Vagina (tissue), 2 donors: ENCODE data around the gene B4GALNT3.

Experiments
- POLR2AphosphoS5 ChIP-seq, 2 donors: sonication (generic); formaldehyde crosslinking; IDR thresholded peaks; one replicate each; pipeline ENCODE4 v1.9.0; 2017; ENCODE audit warnings: antibody characterized with exemption in 2 of 2, mild to moderate bottlenecking in 2 of 2, low read depth in 1 of 2; ENCODE audit not compliant: insufficient read depth in 1 of 2
- TF ChIP-seq, protein P1 (sequence below), 3 experiments: fragments of 450-650 bp in 2 of 3; fragments of 200-600 bp in 1 of 3; sonication (generic) in 1 of 3; IDR thresholded peaks; one replicate each; pipeline ENCODE4 v1.5.1; 2017 to 2019; ENCODE audit warnings: antibody characterized with exemption in 3 of 3, mild to moderate bottlenecking in 2 of 3, moderate library complexity in 2 of 3

DNA sequence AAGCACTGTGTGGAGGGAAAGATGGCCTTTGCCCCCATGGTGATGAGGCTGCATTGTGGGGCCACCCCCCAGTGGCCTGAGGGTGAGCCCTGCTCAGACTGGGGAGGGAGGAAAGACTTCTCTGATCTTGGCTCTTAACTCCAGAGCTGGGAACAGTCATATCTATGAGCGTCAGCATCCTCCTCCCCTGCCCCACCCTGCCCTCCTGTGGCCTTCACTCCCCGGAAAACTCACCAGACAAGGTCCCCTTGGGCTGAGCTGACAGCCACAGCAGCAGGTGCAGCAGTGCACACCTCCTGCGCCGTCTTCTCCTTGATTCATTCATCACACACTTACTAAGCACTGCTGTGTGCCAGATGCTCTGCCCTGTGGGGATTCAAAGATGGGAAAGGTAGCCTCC, 98.8 kb downstream of the B4GALNT3 start:
- TF ChIP-seq, protein P1, sequence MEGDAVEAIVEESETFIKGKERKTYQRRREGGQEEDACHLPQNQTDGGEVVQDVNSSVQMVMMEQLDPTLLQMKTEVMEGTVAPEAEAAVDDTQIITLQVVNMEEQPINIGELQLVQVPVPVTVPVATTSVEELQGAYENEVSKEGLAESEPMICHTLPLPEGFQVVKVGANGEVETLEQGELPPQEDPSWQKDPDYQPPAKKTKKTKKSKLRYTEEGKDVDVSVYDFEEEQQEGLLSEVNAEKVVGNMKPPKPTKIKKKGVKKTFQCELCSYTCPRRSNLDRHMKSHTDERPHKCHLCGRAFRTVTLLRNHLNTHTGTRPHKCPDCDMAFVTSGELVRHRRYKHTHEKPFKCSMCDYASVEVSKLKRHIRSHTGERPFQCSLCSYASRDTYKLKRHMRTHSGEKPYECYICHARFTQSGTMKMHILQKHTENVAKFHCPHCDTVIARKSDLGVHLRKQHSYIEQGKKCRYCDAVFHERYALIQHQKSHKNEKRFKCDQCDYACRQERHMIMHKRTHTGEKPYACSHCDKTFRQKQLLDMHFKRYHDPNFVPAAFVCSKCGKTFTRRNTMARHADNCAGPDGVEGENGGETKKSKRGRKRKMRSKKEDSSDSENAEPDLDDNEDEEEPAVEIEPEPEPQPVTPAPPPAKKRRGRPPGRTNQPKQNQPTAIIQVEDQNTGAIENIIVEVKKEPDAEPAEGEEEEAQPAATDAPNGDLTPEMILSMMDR (IDR thresholded peaks at IDR 0.05): no peak
- TF ChIP-seq POLR2AphosphoS5 (IDR thresholded peaks at IDR 0.05; ENCODE audit: insufficient read depth in 1 of 2, low read depth in 1 of 2): no peak
